ENCODE measurements around the gene TAP1. TPM values are rescaled to one million over a fixed set of nuclear protein-coding genes. Genes with fewer than 3 reads are reported as not detected.

Gene TAP1
- total and polyA plus RNA-seq, 9 of the 15 experiments (the other 6 are each of a cell fraction or from before 2014, with no cell fraction given), result 1.3 to 6.0 (median 4.2) TPM

DNA sequence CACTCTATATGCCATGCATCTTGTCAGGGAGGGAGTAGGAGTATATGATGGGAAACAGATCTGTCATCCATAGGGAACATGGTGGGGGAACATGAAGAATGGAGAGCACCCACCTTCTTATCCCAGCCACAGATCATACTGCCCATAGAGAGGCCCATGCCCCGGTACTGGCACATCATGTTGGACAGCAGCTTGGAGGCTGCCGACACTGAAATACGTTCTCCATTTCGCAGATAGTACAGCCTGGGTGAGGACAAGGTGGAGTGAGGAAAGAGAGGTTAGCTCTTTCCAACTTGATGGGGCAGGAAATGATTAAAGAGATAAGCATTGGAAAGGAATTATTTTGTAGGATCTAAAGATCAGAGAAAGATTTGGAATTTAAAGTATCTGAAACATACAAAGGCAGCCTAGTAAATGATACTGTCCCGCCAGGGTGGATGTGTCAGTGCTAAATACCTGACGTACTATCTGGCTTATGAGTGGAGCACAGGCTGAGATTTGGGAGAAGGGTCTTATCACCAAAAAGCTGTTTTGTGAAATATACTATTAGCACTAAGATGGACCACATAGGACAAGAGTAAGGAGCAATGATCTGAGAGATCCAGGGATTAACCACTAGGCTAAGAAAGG is 11.4 kb downstream of the TAP1 start:
- H3K9me3 ChIP-seq (replicated peaks; ENCODE audit: control insufficient read depth, insufficient read depth, low read depth, low read length), result no peaks in the 10 kb centered on the region
- intact Hi-C loops (cut with micrococcal nuclease), result no loop called here
- 44% methylated on average over 6 of the region's 6 CpGs for WGBS (ENCODE audit: insufficient coverage, low coverage, missing lambda C conversion rate)
- FAIRE-seq (no peak), DNase-seq (ENCODE audit: extremely low read depth in 1 of 4, low spot score in 3 of 4) (no peak), ATAC-seq (no peak)
- no peak overlapping the region for H3K4me2 ChIP-seq (ENCODE audit: insufficient read depth, low read length)
- no peak overlapping the region for H3K4me3 ChIP-seq
- H3K27ac ChIP-seq (ENCODE audit: extremely low read depth, low read depth, low read length), result no peak overlapping the region
- H3K9me1 ChIP-seq (ENCODE audit: control insufficient read depth, insufficient read depth, low read length), result no peaks in the 10 kb centered on the region
- no peaks in the 10 kb centered on the region for H3K36me3 ChIP-seq (ENCODE audit: control insufficient read depth, insufficient read depth, low read length)
- in situ Hi-C loops (cut with MboI), result no loop called here
- H2AFZ ChIP-seq (ENCODE audit: low read depth, low read length), result no peak overlapping the region
- peaks cover 10% of the 10 kb centered on the region; the same call in 2 of the 3 replicates for H3K79me2 ChIP-seq (ENCODE audit: control insufficient read depth, insufficient read depth, low read length)
- ChIA-PET CTCF (ENCODE audit: low intra/inter-chr PET ratio) (interaction anchor here (1.0 to 6.6 kb wide), 2 partner anchors 11 to 26 kb away, joined by 4 to 66 read pairs; partner anchors contain the start of genes PSMB9 and TAP1), POLR2A (interaction anchor here (0.5 to 5.1 kb wide), 5 partner anchors 10 to 831 kb away, joined by 3 to 56 read pairs (median 3); partner anchors contain the start of genes KIFC1, PSMB9 and TAP1)
- H3K27me3 ChIP-seq (ENCODE audit: control insufficient read depth in 2 of 2, insufficient read depth in 2 of 2, low read length in 2 of 2), result peaks cover under 1 to 19% of the 10 kb centered on the region in 2 experiments; a peak in 2 of 5 replicates
- H4K20me1 ChIP-seq (replicated peaks; ENCODE audit: control insufficient read depth, insufficient read depth, low read length), result no peaks in the 10 kb centered on the region
- no peak overlapping the region for H3K9ac ChIP-seq (ENCODE audit: insufficient read depth in 1 of 2, low read depth in 2 of 2, low read length in 2 of 2)
- no TSS peak for BruUV-seq (replicated peaks)
- peaks cover 4 to 22% of the 10 kb centered on the region in 2 experiments; a peak in 4 of 5 replicates for H3K4me1 ChIP-seq (replicated peaks in 1 of 2; ENCODE audit: control insufficient read depth in 2 of 2, insufficient read depth in 2 of 2, low read length in 2 of 2)
- TF ChIP-seq ZNF121 (CRISPR knock-in tag; conservative IDR thresholded peaks at IDR 0.05) (no peak), ZBTB17 (CRISPR knock-in tag; IDR thresholded peaks at IDR 0.05) (no peak), SAP30 (IDR thresholded peaks at IDR 0.05; ENCODE audit: borderline replicate concordance, insufficient read depth, low read depth, low read length, poor library complexity, severe bottlenecking) (no peak), ZNF263 (CRISPR knock-in tag; IDR thresholded peaks at IDR 0.05; ENCODE audit: borderline replicate concordance) (no peak), ETV6 (IDR thresholded peaks at IDR 0.05; ENCODE audit: borderline replicate concordance in 1 of 2, low read depth in 2 of 2, low read length in 1 of 2) (no peak), ETV6 (CRISPR knock-in tag; IDR thresholded peaks at IDR 0.05; ENCODE audit: borderline replicate concordance) (no peak), CCNT2 (IDR thresholded peaks at IDR 0.05; ENCODE audit: borderline replicate concordance, extremely low read depth, insufficient read length, low read depth, low read length) (no peak), SIN3B (IDR thresholded peaks at IDR 0.05; ENCODE audit: low read depth) (no peak)
- TF ChIP-seq, protein P1, sequence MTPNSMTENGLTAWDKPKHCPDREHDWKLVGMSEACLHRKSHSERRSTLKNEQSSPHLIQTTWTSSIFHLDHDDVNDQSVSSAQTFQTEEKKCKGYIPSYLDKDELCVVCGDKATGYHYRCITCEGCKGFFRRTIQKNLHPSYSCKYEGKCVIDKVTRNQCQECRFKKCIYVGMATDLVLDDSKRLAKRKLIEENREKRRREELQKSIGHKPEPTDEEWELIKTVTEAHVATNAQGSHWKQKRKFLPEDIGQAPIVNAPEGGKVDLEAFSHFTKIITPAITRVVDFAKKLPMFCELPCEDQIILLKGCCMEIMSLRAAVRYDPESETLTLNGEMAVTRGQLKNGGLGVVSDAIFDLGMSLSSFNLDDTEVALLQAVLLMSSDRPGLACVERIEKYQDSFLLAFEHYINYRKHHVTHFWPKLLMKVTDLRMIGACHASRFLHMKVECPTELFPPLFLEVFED (CRISPR knock-in tag; conservative IDR thresholded peaks at IDR 0.05), result no peak
- TF ChIP-seq, protein P2, sequence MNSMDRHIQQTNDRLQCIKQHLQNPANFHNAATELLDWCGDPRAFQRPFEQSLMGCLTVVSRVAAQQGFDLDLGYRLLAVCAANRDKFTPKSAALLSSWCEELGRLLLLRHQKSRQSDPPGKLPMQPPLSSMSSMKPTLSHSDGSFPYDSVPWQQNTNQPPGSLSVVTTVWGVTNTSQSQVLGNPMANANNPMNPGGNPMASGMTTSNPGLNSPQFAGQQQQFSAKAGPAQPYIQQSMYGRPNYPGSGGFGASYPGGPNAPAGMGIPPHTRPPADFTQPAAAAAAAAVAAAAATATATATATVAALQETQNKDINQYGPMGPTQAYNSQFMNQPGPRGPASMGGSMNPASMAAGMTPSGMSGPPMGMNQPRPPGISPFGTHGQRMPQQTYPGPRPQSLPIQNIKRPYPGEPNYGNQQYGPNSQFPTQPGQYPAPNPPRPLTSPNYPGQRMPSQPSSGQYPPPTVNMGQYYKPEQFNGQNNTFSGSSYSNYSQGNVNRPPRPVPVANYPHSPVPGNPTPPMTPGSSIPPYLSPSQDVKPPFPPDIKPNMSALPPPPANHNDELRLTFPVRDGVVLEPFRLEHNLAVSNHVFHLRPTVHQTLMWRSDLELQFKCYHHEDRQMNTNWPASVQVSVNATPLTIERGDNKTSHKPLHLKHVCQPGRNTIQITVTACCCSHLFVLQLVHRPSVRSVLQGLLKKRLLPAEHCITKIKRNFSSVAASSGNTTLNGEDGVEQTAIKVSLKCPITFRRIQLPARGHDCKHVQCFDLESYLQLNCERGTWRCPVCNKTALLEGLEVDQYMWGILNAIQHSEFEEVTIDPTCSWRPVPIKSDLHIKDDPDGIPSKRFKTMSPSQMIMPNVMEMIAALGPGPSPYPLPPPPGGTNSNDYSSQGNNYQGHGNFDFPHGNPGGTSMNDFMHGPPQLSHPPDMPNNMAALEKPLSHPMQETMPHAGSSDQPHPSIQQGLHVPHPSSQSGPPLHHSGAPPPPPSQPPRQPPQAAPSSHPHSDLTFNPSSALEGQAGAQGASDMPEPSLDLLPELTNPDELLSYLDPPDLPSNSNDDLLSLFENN (IDR thresholded peaks at IDR 0.05; ENCODE audit: low read depth in 2 of 2, low read length in 2 of 2), result no peak
- TF ChIP-seq, protein P3, sequence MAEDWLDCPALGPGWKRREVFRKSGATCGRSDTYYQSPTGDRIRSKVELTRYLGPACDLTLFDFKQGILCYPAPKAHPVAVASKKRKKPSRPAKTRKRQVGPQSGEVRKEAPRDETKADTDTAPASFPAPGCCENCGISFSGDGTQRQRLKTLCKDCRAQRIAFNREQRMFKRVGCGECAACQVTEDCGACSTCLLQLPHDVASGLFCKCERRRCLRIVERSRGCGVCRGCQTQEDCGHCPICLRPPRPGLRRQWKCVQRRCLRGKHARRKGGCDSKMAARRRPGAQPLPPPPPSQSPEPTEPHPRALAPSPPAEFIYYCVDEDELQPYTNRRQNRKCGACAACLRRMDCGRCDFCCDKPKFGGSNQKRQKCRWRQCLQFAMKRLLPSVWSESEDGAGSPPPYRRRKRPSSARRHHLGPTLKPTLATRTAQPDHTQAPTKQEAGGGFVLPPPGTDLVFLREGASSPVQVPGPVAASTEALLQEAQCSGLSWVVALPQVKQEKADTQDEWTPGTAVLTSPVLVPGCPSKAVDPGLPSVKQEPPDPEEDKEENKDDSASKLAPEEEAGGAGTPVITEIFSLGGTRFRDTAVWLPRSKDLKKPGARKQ (CRISPR knock-in tag; IDR thresholded peaks at IDR 0.05), result no peak

Measured in K562 (cell line).